OCI-LY7 (cell line): ENCODE measurements around the gene ARFGEF3. TPM values are rescaled to one million over a fixed set of nuclear protein-coding genes. Genes with fewer than 3 reads are reported as not detected.

Source experiments
- BruUV-seq: library from RNA; stranded (reverse); fragments of 400-500 nt; replicated peaks from 2 replicates; lab custom pipeline; 2021; lab: Mats Ljungman, UMichigan
- CTCF ChIA-PET: fragments of 300-600 bp; sonication (Branson Sonifier 250); formaldehyde crosslinking; loops from one replicate; lab custom pipeline; 2022; ENCODE audit warnings: antibody characterized with exemption; ENCODE audit not compliant: unreplicated experiment; lab: Charles Lee
- POLR2A ChIA-PET: fragments of 300-600 bp; sonication (Branson Sonifier 250); formaldehyde crosslinking; loops from one replicate; lab custom pipeline; 2022; ENCODE audit warnings: antibody characterized with exemption; lab: Charles Lee
- DNase-seq: peaks from one replicate; pipeline ENCODE4 v3.0.0-alpha.2; 2015; ENCODE audit warnings: low spot score
- H2AFZ ChIP-seq: fragments of 200-600 bp; sonication (generic), shearing (Covaris generic); 2 replicates; pipeline ENCODE4 v1.6.1; 2014; ENCODE audit warnings: mild to moderate bottlenecking, antibody characterized with exemption, low read length, moderate library complexity
- H3K27ac ChIP-seq: fragments of 200-600 bp; sonication (generic); 2 replicates; pipeline ENCODE4 v1.5.1; 2014; ENCODE audit warnings: mixed run types, low read depth, mild to moderate bottlenecking, moderate library complexity, low read length, inconsistent platforms; ENCODE audit not compliant: poor library complexity, severe bottlenecking
- H3K36me3 ChIP-seq: fragments of 200-600 bp; sonication (generic); 2 replicates; pipeline ENCODE4 v1.6.1; 2014; ENCODE audit warnings: mild to moderate bottlenecking, antibody characterized with exemption, low read length, moderate library complexity, mixed read lengths; ENCODE audit not compliant: insufficient read depth
- H3K4me1 ChIP-seq: fragments of 200-600 bp; sonication (generic); 2 replicates; pipeline ENCODE4 v1.5.1; 2014; ENCODE audit warnings: mild to moderate bottlenecking, low read length; ENCODE audit not compliant: insufficient read depth, poor library complexity, severe bottlenecking
- H3K4me2 ChIP-seq: fragments of 200-600 bp; sonication (generic); 2 replicates; pipeline ENCODE4 v1.6.1; 2014; ENCODE audit warnings: mild to moderate bottlenecking, low read length
- H3K4me3 ChIP-seq: fragments of 200-600 bp; sonication (generic); 2 replicates; pipeline ENCODE4 v1.5.1; 2014; ENCODE audit warnings: mild to moderate bottlenecking, low read depth, low read length; ENCODE audit not compliant: poor library complexity, severe bottlenecking
- H3K79me2 ChIP-seq: fragments of 200-600 bp; sonication (generic); 2 replicates; pipeline ENCODE4 v1.6.1; 2016; ENCODE audit warnings: low read depth, mild to moderate bottlenecking, low read length, moderate library complexity, mixed read lengths; ENCODE audit not compliant: insufficient read depth
- H3K9me2 ChIP-seq: fragments of 200-600 bp; sonication (generic); 2 replicates; pipeline ENCODE4 v1.6.1; 2016; ENCODE audit warnings: mild to moderate bottlenecking, low read length, mixed read lengths; ENCODE audit not compliant: insufficient read depth
- H3K9me3 ChIP-seq: fragments of 200-600 bp; sonication (generic); 2 replicates; pipeline ENCODE4 v1.6.1; 2014; ENCODE audit warnings: mild to moderate bottlenecking, mixed run types, low read length, mixed read lengths
- H4K20me1 ChIP-seq: fragments of 200-600 bp; sonication (generic); 2 replicates; pipeline ENCODE4 v1.6.1; 2014; ENCODE audit warnings: mild to moderate bottlenecking, antibody characterized with exemption, low read length, moderate library complexity, mixed read lengths; ENCODE audit not compliant: insufficient read depth
- CTCF ChIP-seq: fragments of 200-600 bp; sonication (generic); conservative IDR thresholded peaks from 2 replicates; pipeline ENCODE4 v1.5.1; 2014; ENCODE audit warnings: mild to moderate bottlenecking, antibody characterized with exemption, low read length, moderate library complexity, mixed read lengths
- EZH2phosphoT487 ChIP-seq: fragments of 200-600 bp; sonication (generic); IDR thresholded peaks from 2 replicates; pipeline ENCODE4 v1.6.1; 2018; ENCODE audit warnings: low read depth, borderline replicate concordance, mild to moderate bottlenecking, mixed run types, antibody characterized with exemption, low read length, moderate library complexity, mixed read lengths
- intact Hi-C: fragments of 100-400 bp; cut with micrococcal nuclease; formaldehyde crosslinking; loops from one replicate; pipeline ENCODE4 v1.10.0; 2022; ENCODE audit not compliant: unreplicated experiment
- total RNA-seq, 2 experiments: library from RNA; depleted of rRNA in 1 of 2; stranded (reverse); fragments of >200 nt in 1 of 2; shearing (Covaris generic) in 1 of 2; gene quantifications; 2 replicates each; pipeline ENCODE4 v1.2.3, GENCODE V29; 2014 to 2022

ARFGEF3 gene
- total RNA-seq, 2 experiments from 2014 or later = not detected

- Histone ChIP-seq H3K27ac (no peak overlapping the region), H3K4me2 (no peak overlapping the region), H3K4me1 (peaks cover 9% of the 10 kb centered on the region), H3K9me2 (no peaks in the 10 kb centered on the region), H3K9me3 (no peaks in the 10 kb centered on the region), H2AFZ (no peak overlapping the region), H3K79me2 (no peaks in the 10 kb centered on the region), H3K36me3 (no peaks in the 10 kb centered on the region), H3K4me3 (no peak overlapping the region), H4K20me1 (no peaks in the 10 kb centered on the region)
- no peak for DNase-seq
- no TSS peak for BruUV-seq
- intact Hi-C loops = loop anchor here (5.0 kb wide), 2 partner anchors 307 to 647 kb away; no protein-coding TSS in a partner anchor
- ChIA-PET CTCF (no interaction called here), POLR2A (no interaction called here)
- no peak for TF ChIP-seq EZH2phosphoT487
- TF ChIP-seq CTCF = no peak
Measured at GRCh38 chr6:138119976-138120375, 41.8 kb upstream of the ARFGEF3 start.

GRCh38 chr6:138124096-138124495, 37.6 kb upstream of the ARFGEF3 start:
- no peak overlapping the region for H3K27ac ChIP-seq
- H2AFZ ChIP-seq = no peak overlapping the region
- DNase-seq = no peak
- no TSS peak for BruUV-seq
- H3K9me2 ChIP-seq = no peaks in the 10 kb centered on the region
- H4K20me1 ChIP-seq = no peaks in the 10 kb centered on the region
- H3K4me2 ChIP-seq = no peak overlapping the region
- CTCF ChIA-PET = no interaction called here
- no peaks in the 10 kb centered on the region for H3K9me3 ChIP-seq
- intact Hi-C loops = no loop called here
- H3K4me3 ChIP-seq = no peak overlapping the region
- no peaks in the 10 kb centered on the region for H3K79me2 ChIP-seq
- no peaks in the 10 kb centered on the region for H3K4me1 ChIP-seq
- no peaks in the 10 kb centered on the region for H3K36me3 ChIP-seq
- no peak for TF ChIP-seq CTCF
- no peak for TF ChIP-seq EZH2phosphoT487
- POLR2A ChIA-PET = interaction anchor here (0.6 to 1.2 kb wide), 2 partner anchors 70 to 286 kb away, joined by 3 to 4 read pairs; no protein-coding TSS in a partner anchor

DNA sequence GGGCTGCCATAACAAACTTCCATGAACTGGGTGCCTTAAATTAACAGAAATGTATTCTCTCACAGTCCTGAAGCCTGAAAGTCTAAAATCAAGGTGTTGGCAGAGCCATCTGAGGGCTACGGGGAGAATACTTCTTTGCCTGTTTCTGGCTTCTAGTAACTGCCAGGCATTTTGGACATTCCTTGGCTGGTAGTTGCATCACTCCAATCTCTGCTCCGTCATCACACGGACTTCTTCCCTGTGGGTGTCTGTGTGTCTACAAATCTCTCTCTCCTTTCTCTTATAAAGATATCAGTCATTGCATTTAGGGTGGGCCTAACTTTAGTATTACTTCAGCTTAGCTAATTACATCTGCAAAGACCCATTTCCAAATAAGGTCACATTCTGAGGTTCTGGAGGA, 33.6 kb upstream of the ARFGEF3 start:
- Histone ChIP-seq H3K4me3 (no peak overlapping the region), H3K27ac (no peak overlapping the region), H2AFZ (no peak overlapping the region), H3K4me2 (no peak overlapping the region), H4K20me1 (no peaks in the 10 kb centered on the region), H3K9me3 (no peaks in the 10 kb centered on the region), H3K79me2 (no peaks in the 10 kb centered on the region), H3K36me3 (no peaks in the 10 kb centered on the region), H3K9me2 (no peaks in the 10 kb centered on the region), H3K4me1 (no peaks in the 10 kb centered on the region)
- DNase-seq = no peak
- no TSS peak for BruUV-seq
- ChIA-PET CTCF (no interaction called here), POLR2A (no interaction called here)
- intact Hi-C loops = no loop called here
- TF ChIP-seq EZH2phosphoT487 (no peak), CTCF (no peak)
